ENCODE data around the gene CDH11.

Gene CDH11

DNA sequence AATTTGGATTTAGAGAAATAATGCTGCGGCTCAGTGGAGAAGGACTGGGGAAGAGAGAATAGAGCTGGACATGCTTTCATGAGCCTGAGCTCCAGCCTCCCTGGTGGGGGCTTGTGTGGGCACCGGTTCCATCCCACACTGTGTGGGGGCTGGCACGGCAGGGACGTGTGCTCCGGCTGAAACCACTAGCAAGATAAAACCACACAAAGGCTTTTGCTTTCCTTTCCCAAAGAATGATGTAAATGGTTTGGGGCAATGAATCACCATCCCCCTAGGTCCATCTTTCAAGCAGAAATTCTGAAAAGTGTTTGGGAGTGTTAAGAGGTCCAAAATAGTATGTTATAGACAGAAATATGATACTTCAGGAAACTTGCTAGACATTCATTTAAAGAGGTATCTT, 77.0 kb downstream of the CDH11 start:
- H3K36me3 ChIP-seq (ENCODE audit: control insufficient read depth, low read length) = no peaks in the 10 kb centered on the region
- H3K27ac ChIP-seq (ENCODE audit: low read depth, low read length) = no peak overlapping the region
- no peak overlapping the region for H3K4me3 ChIP-seq (ENCODE audit: low read length)
- no peaks in the 10 kb centered on the region for H3F3A ChIP-seq (ENCODE audit: control insufficient read depth, insufficient read depth)
- no peaks in the 10 kb centered on the region for H3K79me2 ChIP-seq (ENCODE audit: control insufficient read depth, low read length)
- H3K9me2 ChIP-seq (replicated peaks; ENCODE audit: control insufficient read depth, low read length) = no peaks in the 10 kb centered on the region
- H3K4me1 ChIP-seq (ENCODE audit: control insufficient read depth, low read length) = no peaks in the 10 kb centered on the region
- no peaks in the 10 kb centered on the region for H4K20me1 ChIP-seq (ENCODE audit: control insufficient read depth, insufficient read depth, low read depth, low read length)
- no peaks in the 10 kb centered on the region for H3K27me3 ChIP-seq (ENCODE audit: control insufficient read depth, low read length)
- TF ChIP-seq, protein P1, sequence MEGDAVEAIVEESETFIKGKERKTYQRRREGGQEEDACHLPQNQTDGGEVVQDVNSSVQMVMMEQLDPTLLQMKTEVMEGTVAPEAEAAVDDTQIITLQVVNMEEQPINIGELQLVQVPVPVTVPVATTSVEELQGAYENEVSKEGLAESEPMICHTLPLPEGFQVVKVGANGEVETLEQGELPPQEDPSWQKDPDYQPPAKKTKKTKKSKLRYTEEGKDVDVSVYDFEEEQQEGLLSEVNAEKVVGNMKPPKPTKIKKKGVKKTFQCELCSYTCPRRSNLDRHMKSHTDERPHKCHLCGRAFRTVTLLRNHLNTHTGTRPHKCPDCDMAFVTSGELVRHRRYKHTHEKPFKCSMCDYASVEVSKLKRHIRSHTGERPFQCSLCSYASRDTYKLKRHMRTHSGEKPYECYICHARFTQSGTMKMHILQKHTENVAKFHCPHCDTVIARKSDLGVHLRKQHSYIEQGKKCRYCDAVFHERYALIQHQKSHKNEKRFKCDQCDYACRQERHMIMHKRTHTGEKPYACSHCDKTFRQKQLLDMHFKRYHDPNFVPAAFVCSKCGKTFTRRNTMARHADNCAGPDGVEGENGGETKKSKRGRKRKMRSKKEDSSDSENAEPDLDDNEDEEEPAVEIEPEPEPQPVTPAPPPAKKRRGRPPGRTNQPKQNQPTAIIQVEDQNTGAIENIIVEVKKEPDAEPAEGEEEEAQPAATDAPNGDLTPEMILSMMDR (IDR thresholded peaks at IDR 0.05; ENCODE audit: low read depth, low read length, poor library complexity, severe bottlenecking) = no peak
- TF ChIP-seq EZH2phosphoT487 (IDR thresholded peaks at IDR 0.05; ENCODE audit: borderline replicate concordance, low read length) = no peak
- no peaks in the 10 kb centered on the region for H3K9me3 ChIP-seq (ENCODE audit: control insufficient read depth, insufficient read depth, low read length)
- no peak overlapping the region for H3K4me2 ChIP-seq (ENCODE audit: low read length)

DNA sequence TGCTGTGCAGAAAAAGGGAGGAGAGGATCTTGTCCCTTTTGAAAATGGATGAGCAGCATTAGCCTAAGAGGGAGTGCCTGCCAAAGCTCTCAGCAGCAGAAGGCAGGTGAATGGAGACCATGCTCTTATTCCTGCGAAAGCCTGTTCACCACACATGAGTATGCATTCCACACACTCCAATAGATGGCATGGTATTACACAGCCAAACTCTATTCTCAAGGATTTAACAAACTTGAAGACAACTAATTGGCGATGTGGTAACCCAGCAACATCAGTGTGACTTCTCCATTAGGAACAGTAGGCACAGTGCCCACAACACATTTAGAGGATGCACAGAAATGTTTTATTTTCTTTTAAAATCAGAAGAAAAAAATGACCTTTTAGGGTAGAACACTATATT, 77.8 kb downstream of the CDH11 start:
- H3K9me2 ChIP-seq (replicated peaks; ENCODE audit: control insufficient read depth, low read length) = no peaks in the 10 kb centered on the region
- H3K9me3 ChIP-seq (ENCODE audit: control insufficient read depth, insufficient read depth, low read length) = no peaks in the 10 kb centered on the region
- no peaks in the 10 kb centered on the region for H3K27me3 ChIP-seq (ENCODE audit: control insufficient read depth, low read length)
- no peaks in the 10 kb centered on the region for H3F3A ChIP-seq (ENCODE audit: control insufficient read depth, insufficient read depth)
- H3K79me2 ChIP-seq (ENCODE audit: control insufficient read depth, low read length) = no peaks in the 10 kb centered on the region
- no peaks in the 10 kb centered on the region for H4K20me1 ChIP-seq (ENCODE audit: control insufficient read depth, insufficient read depth, low read depth, low read length)
- TF ChIP-seq, protein P1 (IDR thresholded peaks at IDR 0.05; ENCODE audit: low read depth, low read length, poor library complexity, severe bottlenecking) = no peak
- TF ChIP-seq EZH2phosphoT487 (IDR thresholded peaks at IDR 0.05; ENCODE audit: borderline replicate concordance, low read length) = no peak
- no peak overlapping the region for H3K4me3 ChIP-seq (ENCODE audit: low read length)
- H3K36me3 ChIP-seq (ENCODE audit: control insufficient read depth, low read length) = no peaks in the 10 kb centered on the region
- no peak overlapping the region for H3K4me2 ChIP-seq (ENCODE audit: low read length)
- H3K27ac ChIP-seq (ENCODE audit: low read depth, low read length) = no peak overlapping the region
- no peaks in the 10 kb centered on the region for H3K4me1 ChIP-seq (ENCODE audit: control insufficient read depth, low read length)

DNA sequence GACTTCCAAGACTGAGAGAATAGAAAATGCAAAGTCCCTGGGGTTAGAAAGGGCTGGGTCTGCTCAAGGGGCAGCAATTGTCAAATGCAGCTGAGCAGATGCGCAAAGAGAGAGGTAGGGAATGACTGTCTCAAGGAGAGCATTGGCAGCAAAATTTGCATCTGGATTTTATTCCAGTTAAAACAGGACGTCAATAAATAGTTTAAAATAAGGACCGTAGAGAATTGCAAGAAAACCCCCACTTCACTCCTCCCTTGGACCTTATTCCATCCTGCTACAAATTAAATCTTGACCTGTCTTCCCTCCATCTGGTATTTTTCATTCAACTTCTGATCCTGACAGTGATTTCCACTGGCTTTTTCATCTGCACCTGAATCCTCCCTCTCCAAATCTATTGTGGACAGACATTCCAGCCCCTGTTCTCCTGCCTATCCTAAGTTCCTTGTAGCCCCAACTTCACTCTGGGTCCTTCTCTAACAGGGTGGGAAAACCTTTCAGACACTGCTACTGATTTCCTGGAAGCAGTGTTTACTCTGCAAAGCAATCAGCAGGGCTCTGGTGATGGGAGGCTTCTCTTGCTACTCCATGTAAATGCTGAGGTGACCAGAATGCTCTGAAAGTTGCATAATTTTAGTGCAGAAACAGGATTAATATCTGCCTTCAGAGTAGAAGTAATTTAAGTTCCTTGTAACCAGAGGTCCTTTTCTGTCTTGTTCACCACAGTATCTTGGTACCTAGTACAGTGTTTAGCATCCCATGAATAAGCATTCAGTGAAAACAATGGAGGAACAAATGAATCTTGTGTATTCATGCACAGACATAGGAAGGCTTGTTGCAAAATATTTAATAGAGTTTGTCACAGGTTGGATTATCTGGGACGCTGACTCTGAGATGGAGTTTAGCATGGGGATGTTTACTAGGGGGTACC, 79.2 kb downstream of the CDH11 start:
- no peaks in the 10 kb centered on the region for H3K4me1 ChIP-seq (ENCODE audit: control insufficient read depth, low read length)
- no peaks in the 10 kb centered on the region for H3K9me2 ChIP-seq (replicated peaks; ENCODE audit: control insufficient read depth, low read length)
- H3K27me3 ChIP-seq (ENCODE audit: control insufficient read depth, low read length) = no peaks in the 10 kb centered on the region
- TF ChIP-seq, protein P1 (IDR thresholded peaks at IDR 0.05; ENCODE audit: low read depth, low read length, poor library complexity, severe bottlenecking) = no peak
- TF ChIP-seq EZH2phosphoT487 (IDR thresholded peaks at IDR 0.05; ENCODE audit: borderline replicate concordance, low read length) = no peak
- no peak overlapping the region for H3K4me2 ChIP-seq (ENCODE audit: low read length)
- H3F3A ChIP-seq (ENCODE audit: control insufficient read depth, insufficient read depth) = no peaks in the 10 kb centered on the region
- no peaks in the 10 kb centered on the region for H3K36me3 ChIP-seq (ENCODE audit: control insufficient read depth, low read length)
- H3K9me3 ChIP-seq (ENCODE audit: control insufficient read depth, insufficient read depth, low read length) = no peaks in the 10 kb centered on the region
- no peak overlapping the region for H3K4me3 ChIP-seq (ENCODE audit: low read length)
- H3K27ac ChIP-seq (ENCODE audit: low read depth, low read length) = no peak overlapping the region
- H4K20me1 ChIP-seq (ENCODE audit: control insufficient read depth, insufficient read depth, low read depth, low read length) = no peaks in the 10 kb centered on the region
- H3K79me2 ChIP-seq (ENCODE audit: control insufficient read depth, low read length) = no peaks in the 10 kb centered on the region

All from DOHH2 (cell line).